H9 (cell line): ENCODE data around the gene SCYGR1. TPM values are rescaled to one million over a fixed set of nuclear protein-coding genes. Genes with fewer than 3 reads are reported as not detected.

Source experiments
- DNase-seq: peaks from one replicate; pipeline ENCODE4 v3.0.0-alpha.2; 2017
- H2AFZ ChIP-seq: one replicate; pipeline ENCODE4 v1.6.1; 2013; ENCODE audit warnings: mild to moderate bottlenecking, low read length, control low read depth, moderate library complexity
- H2AK5ac ChIP-seq: 2 replicates; pipeline ENCODE4 v1.6.1; 2013; ENCODE audit warnings: low read length, control low read depth, mixed read lengths; ENCODE audit not compliant: insufficient read length
- H2BK120ac ChIP-seq: one replicate; pipeline ENCODE4 v1.6.1; 2013; ENCODE audit warnings: low read depth, mild to moderate bottlenecking, low read length, control low read depth, inconsistent platforms; ENCODE audit not compliant: poor library complexity, severe bottlenecking
- H2BK12ac ChIP-seq: 2 replicates; pipeline ENCODE4 v1.6.1; 2013; ENCODE audit warnings: low read length, control low read depth, mixed read lengths, low read depth; ENCODE audit not compliant: insufficient read length
- H2BK15ac ChIP-seq: 2 replicates; pipeline ENCODE4 v1.6.1; 2013; ENCODE audit warnings: low read depth, low read length, control low read depth
- H2BK20ac ChIP-seq: one replicate; pipeline ENCODE4 v1.6.1; 2013; ENCODE audit warnings: low read depth, mild to moderate bottlenecking, low read length, control low read depth, inconsistent platforms; ENCODE audit not compliant: poor library complexity, severe bottlenecking
- H2BK5ac ChIP-seq: 2 replicates; pipeline ENCODE4 v1.6.1; 2013; ENCODE audit warnings: low read length, control low read depth, mixed read lengths; ENCODE audit not compliant: insufficient read length
- H3K14ac ChIP-seq: 2 replicates; pipeline ENCODE4 v1.6.1; 2013; ENCODE audit warnings: low read length, control low read depth; ENCODE audit not compliant: insufficient read depth
- H3K18ac ChIP-seq: 2 replicates; pipeline ENCODE4 v1.6.1; 2013; ENCODE audit warnings: low read depth, mild to moderate bottlenecking, mixed read lengths, low read length, control low read depth; ENCODE audit not compliant: insufficient read length
- H3K23ac ChIP-seq: 2 replicates; pipeline ENCODE4 v1.6.1; 2013; ENCODE audit warnings: low read length, control low read depth, mixed read lengths, low read depth; ENCODE audit not compliant: insufficient read length
- H3K23me2 ChIP-seq: 2 replicates; pipeline ENCODE4 v1.6.1; 2013; ENCODE audit warnings: low read depth, mild to moderate bottlenecking, mixed read lengths, low read length, control low read depth; ENCODE audit not compliant: insufficient read length, poor library complexity, severe bottlenecking
- H3K27ac ChIP-seq: 2 replicates; pipeline ENCODE4 v1.5.1; 2013; ENCODE audit warnings: low read length, control low read depth, mixed read lengths, low read depth; ENCODE audit not compliant: insufficient read length
- H3K27me3 ChIP-seq: 2 replicates; pipeline ENCODE4 v1.6.1; 2013; ENCODE audit warnings: low read length, control low read depth, inconsistent platforms; ENCODE audit not compliant: insufficient read depth
- H3K4ac ChIP-seq: 2 replicates; pipeline ENCODE4 v1.6.1; 2013; ENCODE audit warnings: low read depth, mild to moderate bottlenecking, control low read depth, inconsistent platforms, low read length, moderate library complexity
- H3K4me1 ChIP-seq: 2 replicates; pipeline ENCODE4 v1.6.1; 2013; ENCODE audit warnings: low read length, control low read depth, inconsistent platforms; ENCODE audit not compliant: insufficient read depth
- H3K4me2 ChIP-seq: 2 replicates; pipeline ENCODE4 v1.6.1; 2013; ENCODE audit warnings: low read length, control low read depth, mixed read lengths; ENCODE audit not compliant: insufficient read length, insufficient read depth
- H3K56ac ChIP-seq: 2 replicates; pipeline ENCODE4 v1.6.1; 2013; ENCODE audit warnings: low read depth, mild to moderate bottlenecking, mixed read lengths, low read length, control low read depth; ENCODE audit not compliant: insufficient read length
- H3K79me1 ChIP-seq: 2 replicates; pipeline ENCODE4 v1.6.1; 2013; ENCODE audit warnings: low read depth, mild to moderate bottlenecking, moderate library complexity, low read length, control low read depth, inconsistent platforms; ENCODE audit not compliant: insufficient read depth, poor library complexity, severe bottlenecking
- H3K79me2 ChIP-seq: 2 replicates; pipeline ENCODE4 v1.6.1; 2013; ENCODE audit warnings: low read length, control low read depth, inconsistent platforms; ENCODE audit not compliant: insufficient read depth
- H3K9ac ChIP-seq: 2 replicates; pipeline ENCODE4 v1.6.1; 2013; ENCODE audit warnings: low read length, control low read depth, mixed read lengths; ENCODE audit not compliant: insufficient read length; ENCODE audit errors: extremely low read depth
- H3K9me3 ChIP-seq: one replicate; pipeline ENCODE4 v1.6.1; 2013; ENCODE audit warnings: low read depth, low read length, inconsistent platforms; ENCODE audit not compliant: control insufficient read depth
- H3T11ph ChIP-seq: one replicate; pipeline ENCODE4 v1.6.1; 2013; ENCODE audit warnings: mild to moderate bottlenecking, low read length, control low read depth, inconsistent platforms
- H4K20me1 ChIP-seq: one replicate; pipeline ENCODE4 v1.6.1; 2013; ENCODE audit not compliant: control insufficient read depth, insufficient read length, insufficient read depth
- H4K5ac ChIP-seq: 2 replicates; pipeline ENCODE4 v1.6.1; 2013; ENCODE audit warnings: low read depth, mild to moderate bottlenecking, mixed read lengths, low read length, control low read depth; ENCODE audit not compliant: insufficient read length
- H4K8ac ChIP-seq: replicated peaks from 2 replicates; pipeline ENCODE4 v1.6.1; 2013; ENCODE audit warnings: low read length, control low read depth, mixed read lengths, low read depth; ENCODE audit not compliant: insufficient read length
- H4K91ac ChIP-seq: 2 replicates; pipeline ENCODE4 v1.6.1; 2013; ENCODE audit warnings: low read depth, mild to moderate bottlenecking, moderate library complexity, mixed read lengths, low read length, control low read depth; ENCODE audit not compliant: insufficient read length
- H3K27ac Mint-ChIP-seq, 3 experiments: 2 replicates in 2 of 3; 3 replicates in 1 of 3; pipeline ENCODE4 v1.8.0; 2020 to 2021; ENCODE audit warnings: mixed read lengths in 3 of 3, mild to moderate bottlenecking in 1 of 3, moderate library complexity in 1 of 3
- H3K27me3 Mint-ChIP-seq: 2 replicates; pipeline ENCODE4 v1.8.0; 2021; ENCODE audit warnings: low read depth, mild to moderate bottlenecking, moderate library complexity, mixed read lengths
- H3K36me3 Mint-ChIP-seq, 3 experiments: 2 replicates in 2 of 3; 3 replicates in 1 of 3; pipeline ENCODE4 v1.8.0; 2020 to 2021; ENCODE audit warnings: low read depth in 3 of 3, mixed read lengths in 3 of 3; ENCODE audit not compliant: insufficient read depth in 1 of 3
- H3K4me1 Mint-ChIP-seq, 2 experiments: 2 replicates each; pipeline ENCODE4 v1.8.0; 2020; ENCODE audit warnings: mixed read lengths in 2 of 2
- H3K4me3 Mint-ChIP-seq, 2 experiments: 2 replicates in 1 of 2; 3 replicates in 1 of 2; pipeline ENCODE4 v1.8.0; 2020 to 2021; ENCODE audit warnings: mild to moderate bottlenecking in 2 of 2, mixed read lengths in 2 of 2, moderate library complexity in 1 of 2
- H3K9me3 Mint-ChIP-seq, 2 experiments: 2 replicates in 1 of 2; 3 replicates in 1 of 2; pipeline ENCODE4 v1.8.0; 2020; ENCODE audit warnings: mild to moderate bottlenecking in 2 of 2, mixed read lengths in 2 of 2, moderate library complexity in 1 of 2
- WGBS: extraction: QIAGEN DNeasy Blood & Tissue Kit; methylation state at CpG from one replicate; pipeline ENCODE4 v1.1.7; 2013; ENCODE audit warnings: missing lambda C conversion rate, low lambda C conversion rate, mixed read lengths; ENCODE audit not compliant: insufficient read length; ENCODE audit errors: extremely low coverage; 5-methylcytosine and 5-hydroxymethylcytosine counted together
- total RNA-seq: library from RNA; stranded (reverse); gene quantifications from 2 replicates; pipeline ENCODE4 v1.2.1, GENCODE V29; 2021
- TF ChIP-seq, protein P1 (sequence below): fragments of 200-600 bp; sonication (generic); conservative IDR thresholded peaks from 3 replicates; pipeline ENCODE4 v1.8.0; 2021; ENCODE audit warnings: antibody characterized with exemption, mild to moderate bottlenecking

SCYGR1 gene
- total RNA-seq, 1 experiment from 2014 or later: not detected

DNA sequence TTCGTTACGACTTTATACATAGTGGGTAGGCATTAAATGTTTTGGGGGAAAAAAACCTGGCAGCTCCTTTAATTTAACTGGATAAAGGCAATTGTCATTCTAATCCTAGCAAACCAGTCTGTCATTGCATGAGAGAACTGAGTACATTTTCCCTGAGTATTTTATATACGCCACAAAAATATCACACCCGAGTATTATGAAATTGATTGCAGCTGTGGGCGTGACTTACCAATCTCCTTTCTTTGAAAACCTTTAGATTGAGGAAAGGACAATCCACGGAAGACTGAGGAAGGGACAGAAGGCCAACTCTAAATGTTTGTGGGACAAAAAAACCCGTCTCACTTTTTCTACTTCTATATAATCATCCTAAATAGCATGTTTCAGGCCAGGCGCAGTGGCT is 17.7 kb downstream of the SCYGR1 start:
- no peak overlapping the region for H2BK12ac ChIP-seq
- H3K4ac ChIP-seq: no peak overlapping the region
- H3K18ac ChIP-seq: no peak overlapping the region
- H3K27ac ChIP-seq: no peak overlapping the region
- H2AFZ ChIP-seq: no peak overlapping the region
- H3K4me3 Mint-ChIP-seq: no peak overlapping the region
- H2BK5ac ChIP-seq: no peak overlapping the region
- H2BK120ac ChIP-seq: no peak overlapping the region
- H3K36me3 Mint-ChIP-seq: no peaks in the 10 kb centered on the region
- no peaks in the 10 kb centered on the region for H3K79me1 ChIP-seq
- H3T11ph ChIP-seq: no peak overlapping the region
- H2BK20ac ChIP-seq: no peak overlapping the region
- no peak overlapping the region for H4K91ac ChIP-seq
- H3K79me2 ChIP-seq: no peaks in the 10 kb centered on the region
- H3K27me3 ChIP-seq: no peaks in the 10 kb centered on the region
- no peak overlapping the region for H2BK15ac ChIP-seq
- no peak overlapping the region for H3K27ac Mint-ChIP-seq
- no peaks in the 10 kb centered on the region for H3K9me3 ChIP-seq
- H2AK5ac ChIP-seq: no peak overlapping the region
- H3K4me1 Mint-ChIP-seq: no peaks in the 10 kb centered on the region
- H4K8ac ChIP-seq: no peak overlapping the region
- no peak overlapping the region for H3K4me2 ChIP-seq
- TF ChIP-seq, protein P1, sequence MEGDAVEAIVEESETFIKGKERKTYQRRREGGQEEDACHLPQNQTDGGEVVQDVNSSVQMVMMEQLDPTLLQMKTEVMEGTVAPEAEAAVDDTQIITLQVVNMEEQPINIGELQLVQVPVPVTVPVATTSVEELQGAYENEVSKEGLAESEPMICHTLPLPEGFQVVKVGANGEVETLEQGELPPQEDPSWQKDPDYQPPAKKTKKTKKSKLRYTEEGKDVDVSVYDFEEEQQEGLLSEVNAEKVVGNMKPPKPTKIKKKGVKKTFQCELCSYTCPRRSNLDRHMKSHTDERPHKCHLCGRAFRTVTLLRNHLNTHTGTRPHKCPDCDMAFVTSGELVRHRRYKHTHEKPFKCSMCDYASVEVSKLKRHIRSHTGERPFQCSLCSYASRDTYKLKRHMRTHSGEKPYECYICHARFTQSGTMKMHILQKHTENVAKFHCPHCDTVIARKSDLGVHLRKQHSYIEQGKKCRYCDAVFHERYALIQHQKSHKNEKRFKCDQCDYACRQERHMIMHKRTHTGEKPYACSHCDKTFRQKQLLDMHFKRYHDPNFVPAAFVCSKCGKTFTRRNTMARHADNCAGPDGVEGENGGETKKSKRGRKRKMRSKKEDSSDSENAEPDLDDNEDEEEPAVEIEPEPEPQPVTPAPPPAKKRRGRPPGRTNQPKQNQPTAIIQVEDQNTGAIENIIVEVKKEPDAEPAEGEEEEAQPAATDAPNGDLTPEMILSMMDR: no peak
- H3K14ac ChIP-seq: no peak overlapping the region
- no peak overlapping the region for H3K23ac ChIP-seq
- no peaks in the 10 kb centered on the region for H3K23me2 ChIP-seq
- H3K9ac ChIP-seq: no peak overlapping the region
- no peak overlapping the region for H3K56ac ChIP-seq
- no peaks in the 10 kb centered on the region for H3K27me3 Mint-ChIP-seq
- no peak for DNase-seq
- no peak overlapping the region for H4K5ac ChIP-seq
- H4K20me1 ChIP-seq: no peaks in the 10 kb centered on the region
- H3K9me3 Mint-ChIP-seq: no peaks in the 10 kb centered on the region
- WGBS: no CpG with 5 or more reads among the region's 8 CpGs
- H3K4me1 ChIP-seq: no peaks in the 10 kb centered on the region; the same call in 1 of the 2 replicates
